ENCODE results near the gene SPATA13. TPM values are rescaled to one million over a fixed set of nuclear protein-coding genes. Genes with fewer than 3 reads are reported as not detected.

SPATA13 gene
- total RNA-seq, 3 donors from 2014 or later, result 35.2 to 59.5 (median 35.6) TPM

GRCh38 chr13:24353736-24354135 is 193.2 kb downstream of the SPATA13 start:
- ATAC-seq (no peak), DNase-seq (no peak)
- TF ChIP-seq, protein P1, sequence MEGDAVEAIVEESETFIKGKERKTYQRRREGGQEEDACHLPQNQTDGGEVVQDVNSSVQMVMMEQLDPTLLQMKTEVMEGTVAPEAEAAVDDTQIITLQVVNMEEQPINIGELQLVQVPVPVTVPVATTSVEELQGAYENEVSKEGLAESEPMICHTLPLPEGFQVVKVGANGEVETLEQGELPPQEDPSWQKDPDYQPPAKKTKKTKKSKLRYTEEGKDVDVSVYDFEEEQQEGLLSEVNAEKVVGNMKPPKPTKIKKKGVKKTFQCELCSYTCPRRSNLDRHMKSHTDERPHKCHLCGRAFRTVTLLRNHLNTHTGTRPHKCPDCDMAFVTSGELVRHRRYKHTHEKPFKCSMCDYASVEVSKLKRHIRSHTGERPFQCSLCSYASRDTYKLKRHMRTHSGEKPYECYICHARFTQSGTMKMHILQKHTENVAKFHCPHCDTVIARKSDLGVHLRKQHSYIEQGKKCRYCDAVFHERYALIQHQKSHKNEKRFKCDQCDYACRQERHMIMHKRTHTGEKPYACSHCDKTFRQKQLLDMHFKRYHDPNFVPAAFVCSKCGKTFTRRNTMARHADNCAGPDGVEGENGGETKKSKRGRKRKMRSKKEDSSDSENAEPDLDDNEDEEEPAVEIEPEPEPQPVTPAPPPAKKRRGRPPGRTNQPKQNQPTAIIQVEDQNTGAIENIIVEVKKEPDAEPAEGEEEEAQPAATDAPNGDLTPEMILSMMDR (IDR thresholded peaks at IDR 0.05), result no peak
- no peaks in the 10 kb centered on the region for H3K36me3 ChIP-seq (ENCODE audit: low read depth)
- H3K4me3 ChIP-seq, result no peak overlapping the region
- intact Hi-C loops (cut with DNase I, micrococcal nuclease), result loop anchor here in 1 of 2 donors (10.0 kb wide), 1 partner anchor 1419 kb away; no protein-coding TSS in a partner anchor
- no peaks in the 10 kb centered on the region for H3K9me3 ChIP-seq
- H3K4me1 ChIP-seq (ENCODE audit: low read depth), result peaks cover 18% of the 10 kb centered on the region

DNA sequence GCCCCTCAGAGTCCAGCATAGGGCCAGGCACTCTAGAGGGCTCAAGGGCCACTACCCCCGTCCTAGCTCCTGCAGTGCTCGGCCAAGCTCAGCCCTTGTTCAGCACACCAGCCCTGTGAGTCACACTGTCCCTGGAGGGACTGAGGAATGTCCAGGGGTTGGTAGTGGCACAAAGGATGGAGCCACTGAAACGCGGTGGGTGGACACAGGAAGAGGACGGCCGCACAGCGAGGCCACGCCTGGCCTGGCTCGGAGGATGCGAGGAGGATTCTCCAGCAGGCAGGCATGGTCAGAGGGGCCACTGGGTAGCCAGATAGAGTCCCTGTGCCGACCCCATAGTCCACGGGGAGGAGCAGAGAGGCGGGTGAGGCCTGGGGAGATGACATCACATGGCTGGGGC is 194.6 kb downstream of the SPATA13 start:
- ATAC-seq (no peak), DNase-seq (no peak)
- Histone ChIP-seq H3K36me3 (ENCODE audit: low read depth) (no peaks in the 10 kb centered on the region), H3K9me3 (no peaks in the 10 kb centered on the region), H3K4me1 (ENCODE audit: low read depth) (peaks cover 9% of the 10 kb centered on the region), H3K4me3 (no peak overlapping the region)
- TF ChIP-seq, protein P1 (IDR thresholded peaks at IDR 0.05), result no peak
- intact Hi-C loops (cut with DNase I, micrococcal nuclease), result loop anchor here in 1 of 2 donors (10.0 kb wide), 1 partner anchor 1420 kb away; no protein-coding TSS in a partner anchor

GRCh38 chr13:24356270-24356669 is 195.8 kb downstream of the SPATA13 start:
- Histone ChIP-seq H3K9me3 (no peaks in the 10 kb centered on the region), H3K4me3 (no peak overlapping the region), H3K4me1 (ENCODE audit: low read depth) (peaks cover 6% of the 10 kb centered on the region), H3K36me3 (ENCODE audit: low read depth) (no peaks in the 10 kb centered on the region)
- TF ChIP-seq, protein P1 (IDR thresholded peaks at IDR 0.05), result no peak
- intact Hi-C loops (cut with DNase I, micrococcal nuclease), result loop anchor here in 1 of 2 donors (10.0 kb wide), 1 partner anchor 1421 kb away; no protein-coding TSS in a partner anchor
- no peak for DNase-seq
- ATAC-seq, result no peak

Small RNA genes lying within 50 kb of the gene (microRNA-seq; reads per million reads assigned to microRNA genes)
- gene MIR2276, result 2.1 reads per million

Other genes with a start within 250 kb of the SPATA13 start
- under 1 TPM in 2 of 3 donors, not detected in 1; 0.38 to 0.54 TPM for gene C1QTNF9, start 148.9 kb downstream of the SPATA13 start, total RNA-seq

All from mucosa of descending colon (tissue), 3 donors.